Adipocyte (in vitro differentiated cells): ENCODE measurements around the gene MPP4.
"Not testable (repeated sequence)": the region's sequence is repeated elsewhere in the genome, so short reads cannot be mapped to it uniquely, and the experiment has no call there.

Source experiments
- DNase-seq: peaks from one replicate; pipeline ENCODE4 v3.0.0-alpha.2; 2015; ENCODE audit warnings: low read depth
- H3K27me3 ChIP-seq: replicated peaks from 2 replicates; pipeline ENCODE4 v1.7.0; 2013; ENCODE audit warnings: mild to moderate bottlenecking, low read length, moderate library complexity; ENCODE audit not compliant: control insufficient read depth, insufficient read depth
- H3K36me3 ChIP-seq: 2 replicates; pipeline ENCODE4 v1.7.0; 2013; ENCODE audit warnings: low read length, mild to moderate bottlenecking, moderate library complexity; ENCODE audit not compliant: control insufficient read depth, insufficient read depth, severe bottlenecking
- H3K4me1 ChIP-seq: 2 replicates; pipeline ENCODE4 v1.7.0; 2013; ENCODE audit warnings: mild to moderate bottlenecking, low read length, moderate library complexity; ENCODE audit not compliant: control insufficient read depth, insufficient read depth
- H3K4me3 ChIP-seq: 2 replicates; pipeline ENCODE4 v1.7.0; 2013; ENCODE audit warnings: mild to moderate bottlenecking, low read length, moderate library complexity
- H3K9ac ChIP-seq: 2 replicates; pipeline ENCODE4 v1.7.0; 2013; ENCODE audit warnings: mild to moderate bottlenecking, low read length, moderate library complexity
- H3K9me3 ChIP-seq: 2 replicates; pipeline ENCODE4 v1.7.0; 2013; ENCODE audit warnings: mild to moderate bottlenecking, low read length, moderate library complexity; ENCODE audit not compliant: control insufficient read depth

The MPP4 gene

DNA sequence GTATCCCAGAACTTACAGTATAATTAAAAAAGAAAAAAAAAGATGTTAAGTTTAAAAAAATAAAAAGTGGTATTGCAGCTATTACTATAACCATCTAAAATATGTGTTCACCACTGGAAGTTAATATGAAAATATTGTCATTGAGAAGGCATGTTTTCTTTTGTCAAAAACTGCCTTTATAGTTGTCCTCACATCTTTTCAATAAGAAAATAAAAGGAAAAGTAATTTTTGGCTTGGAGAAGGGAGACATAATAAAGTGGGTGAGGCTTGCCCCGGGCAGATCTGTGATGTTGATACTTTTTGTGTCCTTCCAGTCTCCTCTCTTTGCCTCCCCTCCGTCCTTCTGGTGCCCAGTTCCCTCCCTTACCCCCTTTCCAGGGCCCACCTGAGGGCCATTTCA, 24.9 kb downstream of the MPP4 start:
- Histone ChIP-seq H3K9me3 (no peaks in the 10 kb centered on the region), H3K4me3 (no peak overlapping the region)
- peak; percentile 3 for DNase-seq

DNA sequence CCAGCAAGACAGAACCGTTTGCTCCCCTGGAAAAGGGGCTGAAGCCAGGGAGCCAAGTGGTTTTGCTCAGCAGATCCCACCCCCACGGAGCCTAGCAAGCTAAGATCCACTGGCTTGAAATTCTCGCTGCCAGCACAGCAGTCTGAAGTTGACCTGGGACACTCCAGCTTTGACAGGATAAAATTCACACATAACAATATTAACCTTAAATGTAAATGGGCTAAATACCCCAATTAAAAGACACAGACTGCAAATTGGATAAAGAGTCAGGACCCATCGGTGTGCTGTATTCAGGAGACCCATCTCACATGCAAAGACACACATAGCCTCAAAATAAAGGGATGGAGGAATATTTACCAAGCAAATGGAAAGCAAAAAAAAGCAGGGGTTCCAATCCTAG, 27.2 kb downstream of the MPP4 start:
- not testable (repeated sequence) for H3K4me3 ChIP-seq, H3K9me3 ChIP-seq, DNase-seq, H3K4me1 ChIP-seq, H3K36me3 ChIP-seq, H3K9ac ChIP-seq, H3K27me3 ChIP-seq

More for the DNA sequence above, 24.9 kb downstream of the MPP4 start:
- H3K36me3 ChIP-seq: no peaks in the 10 kb centered on the region
- no peaks in the 10 kb centered on the region for H3K4me1 ChIP-seq
- H3K9ac ChIP-seq: no peak overlapping the region
- no peaks in the 10 kb centered on the region for H3K27me3 ChIP-seq

DNA sequence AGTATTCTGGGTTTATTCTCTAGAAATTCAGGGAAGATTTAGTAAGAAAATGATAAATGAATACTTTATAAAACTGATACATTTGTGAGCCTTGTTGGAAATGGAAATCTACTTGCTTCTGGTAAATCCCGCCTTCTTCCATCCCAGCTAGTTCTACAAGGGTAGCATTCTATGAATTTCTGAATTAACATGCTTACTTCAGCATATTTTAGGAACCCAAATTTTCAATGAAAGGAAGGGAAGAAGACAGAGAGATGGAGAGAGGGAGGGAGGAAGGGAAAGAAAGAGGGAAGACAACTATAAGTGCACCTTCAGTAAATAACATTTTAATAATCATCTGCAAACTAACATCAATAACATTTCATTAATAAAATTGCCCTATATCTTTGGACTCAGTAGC, 28.6 kb downstream of the MPP4 start:
- Histone ChIP-seq H3K9ac (no peak overlapping the region), H3K4me1 (peaks cover 5% of the 10 kb centered on the region), H3K4me3 (no peak overlapping the region), H3K27me3 (no peaks in the 10 kb centered on the region), H3K36me3 (no peaks in the 10 kb centered on the region), H3K9me3 (no peaks in the 10 kb centered on the region)
- no peak for DNase-seq

DNA sequence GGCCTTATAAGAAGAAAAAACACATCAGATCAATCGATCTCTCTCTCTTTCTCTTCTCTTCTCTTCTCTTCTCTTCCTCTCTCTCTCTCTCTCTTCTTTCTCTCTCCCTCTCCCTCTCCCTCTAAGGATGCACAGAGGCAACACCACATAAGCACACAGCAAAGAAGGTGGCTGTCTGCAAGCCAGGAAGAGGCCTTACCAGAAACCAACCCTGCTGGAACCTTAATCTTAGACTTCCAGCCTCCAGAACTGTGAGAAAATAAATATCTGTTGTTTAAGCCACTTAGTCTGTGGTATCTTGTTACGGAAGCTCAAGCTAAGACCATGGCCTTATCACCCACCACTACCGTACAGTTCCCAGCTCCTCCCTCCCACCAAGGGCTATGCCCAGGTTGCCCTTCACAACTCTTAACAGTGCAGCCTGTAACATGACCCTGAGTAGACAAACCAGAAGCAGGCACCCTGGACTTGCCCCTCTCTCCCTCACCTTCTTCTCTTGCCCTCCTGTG, 30.0 kb downstream of the MPP4 start:
- Histone ChIP-seq H3K4me1 (peaks cover 5% of the 10 kb centered on the region), H3K9me3 (no peaks in the 10 kb centered on the region), H3K36me3 (no peaks in the 10 kb centered on the region), H3K4me3 (no peak overlapping the region), H3K9ac (no peak overlapping the region), H3K27me3 (no peaks in the 10 kb centered on the region)
- DNase-seq: no peak

DNA sequence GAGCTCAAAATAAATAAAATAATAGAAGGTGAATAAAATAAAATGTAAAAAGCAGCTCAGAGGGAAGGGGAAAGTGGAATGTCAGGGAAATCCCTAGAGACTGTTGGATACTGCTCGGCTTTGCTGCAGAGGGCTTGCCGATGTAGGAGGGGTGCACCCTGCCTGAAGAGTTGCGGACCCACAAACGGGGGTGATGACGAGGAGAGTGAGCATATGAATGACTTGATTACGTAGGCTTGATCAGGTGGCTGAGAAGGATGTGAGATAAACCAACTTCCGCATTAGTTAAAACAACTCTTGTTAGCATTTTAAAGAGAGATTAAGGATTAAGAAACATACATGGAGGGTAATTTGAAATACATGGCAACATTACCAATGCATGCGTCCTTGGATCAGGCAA, 34.1 kb downstream of the MPP4 start:
- Histone ChIP-seq H3K36me3 (no peaks in the 10 kb centered on the region), H3K27me3 (no peaks in the 10 kb centered on the region), H3K9ac (no peak overlapping the region), H3K4me3 (no peak overlapping the region), H3K9me3 (no peaks in the 10 kb centered on the region), H3K4me1 (peaks cover 8% of the 10 kb centered on the region)
- DNase-seq: no peak

DNA sequence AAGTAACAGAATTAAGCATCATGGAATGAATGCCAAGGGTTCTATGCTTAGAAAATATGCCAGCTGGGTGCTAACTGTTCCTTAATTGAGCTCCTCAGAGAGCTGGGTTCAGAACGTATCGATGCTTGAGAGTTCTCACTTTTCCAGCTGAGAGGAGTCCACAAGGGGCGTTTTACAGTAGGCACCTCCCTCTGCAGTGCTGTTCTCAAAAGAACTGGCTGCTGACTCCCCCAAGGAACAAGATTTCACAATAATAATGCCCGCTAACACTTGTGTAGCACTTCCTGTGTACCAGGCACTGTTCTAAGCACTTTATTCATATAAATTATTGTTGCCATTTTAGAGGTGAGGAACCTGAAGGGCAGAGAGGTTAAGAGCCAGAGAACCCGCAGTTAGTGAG, 37.1 kb downstream of the MPP4 start:
- no peak for DNase-seq
- no peaks in the 10 kb centered on the region for H3K9me3 ChIP-seq

DNA sequence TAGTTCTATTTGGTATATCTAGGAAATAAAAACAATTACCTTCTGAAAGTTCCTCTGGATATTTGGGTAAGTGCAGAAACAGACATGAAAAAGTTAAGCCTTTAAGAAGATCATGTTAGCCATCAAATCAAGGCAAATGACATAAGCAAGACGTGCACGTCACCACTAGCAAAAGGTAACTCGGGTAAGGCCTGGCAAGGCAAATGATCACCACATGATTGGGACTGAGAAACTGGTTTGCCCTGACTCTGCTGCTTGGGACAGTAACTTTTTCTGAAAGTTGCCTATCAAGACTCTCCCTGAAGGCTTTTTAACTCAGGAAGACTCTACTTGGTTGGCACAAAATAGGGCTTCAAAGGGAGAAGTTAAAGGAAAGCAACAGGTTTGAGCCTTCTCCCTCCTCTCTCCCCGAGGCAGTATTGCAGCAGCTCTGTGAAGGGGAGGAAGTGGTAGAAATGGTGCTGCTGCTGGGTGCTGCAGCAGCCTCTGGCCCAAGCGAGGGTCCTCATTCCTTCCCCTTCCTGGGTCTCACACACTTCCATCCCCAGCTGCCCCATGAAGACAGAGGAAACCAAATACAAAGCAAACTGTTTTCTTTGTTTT, 38.0 kb downstream of the MPP4 start:
- Histone ChIP-seq H3K27me3 (no peaks in the 10 kb centered on the region), H3K4me1 (peaks cover 8% of the 10 kb centered on the region), H3K9me3 (no peaks in the 10 kb centered on the region), H3K9ac (no peak overlapping the region), H3K4me3 (no peak overlapping the region), H3K36me3 (no peaks in the 10 kb centered on the region)
- DNase-seq: no peak

More for the DNA sequence above, 37.1 kb downstream of the MPP4 start:
- H3K27me3 ChIP-seq: no peaks in the 10 kb centered on the region
- H3K9ac ChIP-seq: no peak overlapping the region
- no peak overlapping the region for H3K4me3 ChIP-seq
- peaks cover 8% of the 10 kb centered on the region for H3K4me1 ChIP-seq
- H3K36me3 ChIP-seq: no peaks in the 10 kb centered on the region

DNA sequence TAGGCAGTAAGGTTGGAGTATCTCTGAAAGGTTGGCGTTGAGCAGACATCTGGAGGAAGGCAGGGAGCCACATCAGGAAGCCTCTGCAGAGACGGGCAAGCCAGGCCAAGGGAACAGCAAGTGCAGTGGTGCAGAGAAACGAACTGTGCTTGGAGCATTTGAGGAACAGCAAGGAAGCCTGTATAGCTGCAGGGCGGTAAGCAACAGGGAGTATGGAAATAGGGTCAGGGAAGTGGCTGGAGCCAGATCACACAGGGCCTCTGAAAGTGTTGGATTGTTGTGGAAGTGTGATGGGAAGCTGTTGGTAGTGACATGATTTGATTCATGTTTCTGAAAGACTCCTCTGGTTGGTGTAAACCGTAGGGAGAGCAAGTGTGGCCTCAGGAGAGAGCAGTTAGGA, 41.7 kb downstream of the MPP4 start:
- peaks cover 30% of the 10 kb centered on the region for H3K4me1 ChIP-seq

DNA sequence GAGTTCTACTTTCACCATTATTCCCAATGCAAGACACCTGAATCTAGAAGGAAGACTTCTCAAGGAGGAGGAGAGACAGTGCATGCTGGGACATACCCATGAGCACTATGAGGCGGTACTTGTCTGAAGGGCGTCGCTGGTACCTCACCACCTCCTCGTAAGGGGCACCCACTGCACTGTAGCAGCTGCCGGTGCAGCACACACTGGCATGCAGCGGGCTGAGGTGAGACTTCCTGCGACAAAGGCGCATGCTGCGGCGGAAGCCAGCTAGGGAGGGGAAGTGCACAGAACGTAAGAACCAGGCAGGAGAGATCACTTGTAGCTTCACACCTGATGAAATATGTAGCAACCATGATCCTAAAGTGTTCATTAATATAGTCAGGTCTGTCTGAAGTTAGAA, 42.3 kb downstream of the MPP4 start:
- H3K36me3 ChIP-seq: no peaks in the 10 kb centered on the region
- H3K9me3 ChIP-seq: no peaks in the 10 kb centered on the region
- no peak overlapping the region for H3K4me3 ChIP-seq
- peaks cover 27% of the 10 kb centered on the region for H3K4me1 ChIP-seq
- H3K9ac ChIP-seq: no peak overlapping the region
- no peaks in the 10 kb centered on the region for H3K27me3 ChIP-seq
- no peak for DNase-seq

More for the DNA sequence above, 41.7 kb downstream of the MPP4 start:
- Histone ChIP-seq H3K4me3 (no peak overlapping the region), H3K27me3 (no peaks in the 10 kb centered on the region), H3K36me3 (no peaks in the 10 kb centered on the region), H3K9ac (no peak overlapping the region), H3K9me3 (no peaks in the 10 kb centered on the region)
- DNase-seq: no peak

DNA sequence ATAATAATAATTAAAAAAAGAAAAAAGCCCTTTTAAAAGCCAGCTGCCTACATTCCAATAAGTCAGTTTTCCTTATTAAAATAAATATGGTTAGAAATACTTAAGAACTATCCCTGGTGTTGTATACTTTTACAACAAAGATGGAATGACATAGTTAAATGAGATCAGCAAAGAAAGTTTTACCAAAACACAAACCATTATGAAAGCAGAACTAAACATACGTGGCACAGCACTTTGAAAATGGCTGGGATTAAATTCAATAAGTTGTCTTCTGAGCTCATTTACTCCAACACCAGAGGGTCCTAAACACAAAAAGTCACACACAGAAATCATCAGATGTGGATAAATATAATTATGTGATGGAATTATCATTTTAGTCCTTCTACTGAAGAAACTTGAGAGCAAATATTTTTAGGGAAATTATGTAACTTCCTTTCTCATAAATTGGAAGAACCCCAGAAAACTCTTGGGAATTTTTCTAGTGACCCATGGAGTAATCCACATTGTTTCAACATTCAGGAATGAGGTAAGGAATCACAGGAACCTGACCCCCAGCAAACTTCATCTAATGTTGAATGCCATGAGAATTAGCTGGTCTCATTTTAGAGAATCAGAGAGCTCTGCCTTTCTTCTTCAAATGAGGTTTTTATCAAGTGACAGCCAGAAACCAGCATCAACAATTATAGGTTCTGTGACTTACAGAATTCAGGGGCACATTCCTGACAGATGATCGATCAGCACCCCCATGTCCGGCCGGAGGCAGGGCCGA, 43.6 kb downstream of the MPP4 start:
- no peaks in the 10 kb centered on the region for H3K36me3 ChIP-seq
- H3K4me3 ChIP-seq: peak overlapping the region; percentile 32
- H3K27me3 ChIP-seq: no peaks in the 10 kb centered on the region
- peak overlapping the region; percentile 20 for H3K9ac ChIP-seq
- peaks cover 27% of the 10 kb centered on the region for H3K4me1 ChIP-seq
- no peaks in the 10 kb centered on the region for H3K9me3 ChIP-seq
- peak; percentile 86 for DNase-seq

DNA sequence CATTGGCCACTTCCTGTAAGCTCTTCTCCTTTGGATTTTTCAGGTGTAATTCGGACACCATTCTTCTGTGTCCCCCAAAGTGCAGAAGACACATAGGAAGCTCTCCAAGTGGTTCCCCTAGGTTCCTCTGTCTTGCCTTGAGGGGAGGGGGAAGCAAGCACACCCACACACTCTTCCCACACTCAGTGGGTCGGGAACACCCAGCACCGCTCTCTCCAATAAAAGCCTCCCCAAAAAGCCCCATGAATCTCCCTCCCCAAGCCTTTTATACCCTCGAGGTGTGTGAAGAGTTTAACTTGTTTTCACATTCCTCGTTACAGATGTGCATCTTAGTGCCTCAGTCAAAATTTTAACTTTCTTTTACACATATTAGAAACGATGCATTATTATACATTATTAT, 45.2 kb downstream of the MPP4 start:
- Histone ChIP-seq H3K36me3 (no peaks in the 10 kb centered on the region), H3K4me3 (peak overlapping the region; percentile 68), H3K27me3 (no peaks in the 10 kb centered on the region), H3K9me3 (no peaks in the 10 kb centered on the region), H3K9ac (peak overlapping the region; percentile 63), H3K4me1 (peaks cover 27% of the 10 kb centered on the region)
- DNase-seq: no peak
